HepG2 (cell line): ENCODE results near the gene ZNF217. TPM values are rescaled to one million over a fixed set of nuclear protein-coding genes. Genes with fewer than 3 reads are reported as not detected.
A peak's percentile ranks its signal among the peaks of the same experiment; 100 is the strongest.

Experiments used
- EEA1 ChIP-seq: sonication (generic); formaldehyde crosslinking; IDR thresholded peaks from 2 replicates; pipeline ENCODE4 v1.5.1; 2020; ENCODE audit warnings: mild to moderate bottlenecking, missing genetic modification reagents, borderline replicate concordance
- FOXC1 ChIP-seq: sonication (generic); formaldehyde crosslinking; IDR thresholded peaks from 2 replicates; pipeline ENCODE4 v1.8.0; 2022; ENCODE audit warnings: mild to moderate bottlenecking, missing genetic modification reagents, borderline replicate concordance
- HDAC6 ChIP-seq: fragments of 200-600 bp; sonication (generic); IDR thresholded peaks from 2 replicates; pipeline ENCODE4 v1.7.0; 2017; ENCODE audit warnings: mild to moderate bottlenecking, antibody characterized with exemption, low read length, low read depth
- IRX3 ChIP-seq: sonication (generic); formaldehyde crosslinking; IDR thresholded peaks from 2 replicates; pipeline ENCODE4 v1.8.1; 2023; ENCODE audit warnings: mild to moderate bottlenecking, low read depth, missing genetic modification reagents, borderline replicate concordance
- NKX3-1 ChIP-seq: sonication (generic); formaldehyde crosslinking; IDR thresholded peaks from 2 replicates; pipeline ENCODE4 v1.5.0; 2020; ENCODE audit warnings: missing genetic modification reagents
- PCBP2 ChIP-seq: fragments of 200-400 bp; formaldehyde crosslinking; optimal IDR thresholded peaks from 2 replicates; pipeline ENCODE3; 2018; ENCODE audit warnings: low read length, low read depth; ENCODE audit not compliant: poor library complexity, severe bottlenecking
- RFX1 ChIP-seq: fragments of 450-650 bp; IDR thresholded peaks from 2 replicates; pipeline ENCODE4 v1.6.1; 2017
- RXRB ChIP-seq: IDR thresholded peaks from 2 replicates; pipeline ENCODE4 v1.6.1; 2016; ENCODE audit warnings: borderline replicate concordance, missing genetic modification reagents, missing compliant biosample characterization
- SP4 ChIP-seq: sonication (generic); formaldehyde crosslinking; IDR thresholded peaks from 2 replicates; pipeline ENCODE4 v1.8.1; 2023; ENCODE audit warnings: mild to moderate bottlenecking, missing genetic modification reagents
- ZBED4 ChIP-seq: sonication (generic); formaldehyde crosslinking; IDR thresholded peaks from 2 replicates; pipeline ENCODE4 v1.4.0; 2020; ENCODE audit warnings: missing genetic modification reagents, borderline replicate concordance
- ZNF432 ChIP-seq: sonication (generic); formaldehyde crosslinking; IDR thresholded peaks from 2 replicates; pipeline ENCODE4 v1.5.0; 2020; ENCODE audit warnings: missing genetic modification reagents, mild to moderate bottlenecking, borderline replicate concordance
- ZNF530 ChIP-seq: sonication (generic); formaldehyde crosslinking; IDR thresholded peaks from 2 replicates; pipeline ENCODE4 v1.5.0; 2020; ENCODE audit warnings: low read depth, mild to moderate bottlenecking, missing genetic modification reagents
- ZNF564 ChIP-seq: sonication (generic); formaldehyde crosslinking; IDR thresholded peaks from 2 replicates; pipeline ENCODE4 v1.8.1; 2023; ENCODE audit warnings: mild to moderate bottlenecking, missing genetic modification reagents
- ZNF569 ChIP-seq: sonication (generic); formaldehyde crosslinking; IDR thresholded peaks from 2 replicates; pipeline ENCODE4 v1.5.0; 2020; ENCODE audit warnings: mild to moderate bottlenecking, missing genetic modification reagents, moderate library complexity, borderline replicate concordance
- ZNF580 ChIP-seq: IDR thresholded peaks from 2 replicates; pipeline ENCODE4 v1.6.1; 2016; ENCODE audit warnings: low read depth, borderline replicate concordance
- ZNF672 ChIP-seq: sonication (generic); formaldehyde crosslinking; IDR thresholded peaks from 2 replicates; pipeline ENCODE4 v1.8.1; 2022; ENCODE audit warnings: missing genetic modification reagents
- ZNF691 ChIP-seq: sonication (generic); formaldehyde crosslinking; IDR thresholded peaks from 2 replicates; pipeline ENCODE4 v1.4.0; 2020; ENCODE audit warnings: missing genetic modification reagents, low read depth, mild to moderate bottlenecking, borderline replicate concordance
- polyA plus RNA-seq, 8 experiments: library from polyadenylated mRNA; depleted of rRNA in 3 of 8; stranded (reverse) in 7 of 8; unstranded in 1 of 8; fragments of >200 nt; fragmentation: Illumina TruSeq in 4 of 8; extraction: Trizol in 4 of 8; gene quantifications; 2 replicates each; pipeline versions ENCODE4 v1.2.1 to v1.2.3, GENCODE V29; 2011 to 2016; ENCODE audit warnings: low read depth in 4 of 8, missing spikeins in 1 of 8, mixed read lengths in 1 of 8; ENCODE audit not compliant: insufficient read depth in 1 of 8
- total RNA-seq, 5 experiments: library from RNA; depleted of rRNA; stranded (reverse); fragments of >200 nt; fragmentation: Illumina TruSeq; extraction: Trizol; gene quantifications; 2 replicates each; pipeline ENCODE4 v1.2.3, GENCODE V29; 2016; ENCODE audit warnings: low read depth in 1 of 5
- TF ChIP-seq, protein P1 (sequence below): sonication (generic); IDR thresholded peaks from 2 replicates; pipeline ENCODE4 v1.6.1; 2016; ENCODE audit warnings: low read depth, borderline replicate concordance
- TF ChIP-seq, protein P2 (sequence below): sonication (generic); formaldehyde crosslinking; IDR thresholded peaks from 2 replicates; pipeline ENCODE4 v1.4.0; 2020; ENCODE audit warnings: mild to moderate bottlenecking, missing genetic modification reagents

The ZNF217 gene
- total and polyA plus RNA-seq, 2 of the 13 experiments (the other 11 are each of a cell fraction or from before 2014, with no cell fraction given) = 22.3 to 29.8 TPM

DNA sequence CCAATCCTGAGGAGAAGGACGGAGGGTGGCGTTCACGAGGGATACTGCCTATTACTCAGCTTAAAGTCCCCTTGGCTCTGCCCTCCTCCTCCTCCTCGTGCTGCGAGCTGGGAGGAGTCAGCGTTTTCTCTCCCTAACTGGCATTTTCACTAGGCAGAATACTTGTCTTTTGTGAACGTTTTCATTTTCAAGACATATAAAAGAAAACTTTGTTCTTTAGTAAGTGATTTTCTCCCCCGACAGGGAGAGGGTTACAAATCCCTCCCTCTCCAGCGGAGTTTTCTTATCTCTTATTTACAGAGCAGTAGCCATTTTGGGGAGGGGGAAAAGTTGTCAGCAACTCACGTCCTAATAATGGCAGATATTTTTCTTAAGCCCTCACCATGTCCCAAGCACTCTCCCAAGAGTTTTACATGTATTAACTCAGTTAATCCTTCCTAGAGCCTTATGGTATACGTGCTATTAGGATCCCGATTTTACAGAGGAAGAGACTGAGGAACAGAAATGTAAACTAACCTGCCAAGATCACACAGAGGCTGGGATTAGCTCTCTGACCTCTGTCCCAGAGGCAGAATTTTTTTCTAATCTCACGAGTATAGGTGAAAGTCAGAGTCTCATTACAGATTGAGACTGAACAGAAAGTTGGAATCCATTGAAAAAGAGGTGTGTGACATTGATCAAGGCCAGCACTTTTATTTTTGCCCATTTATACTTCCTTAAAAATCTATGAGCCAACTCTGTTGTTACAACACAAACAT lies 30.0 kb upstream of the ZNF217 start (continued):
- TF ChIP-seq ZBED4 (CRISPR knock-in tag) = peak; percentile 23; the same call in 1 of the 2 replicates
- no peak for TF ChIP-seq NKX3-1 (CRISPR knock-in tag)
- no peak for TF ChIP-seq ZNF569 (CRISPR knock-in tag)
- peak; percentile 58; the same call in 1 of the 2 replicates for TF ChIP-seq ZNF691 (CRISPR knock-in tag)
- peak; percentile 65 for TF ChIP-seq SP4
- no peak for TF ChIP-seq EEA1 (CRISPR knock-in tag)
- TF ChIP-seq PCBP2 = no peak
- TF ChIP-seq FOXC1 (CRISPR knock-in tag) = peak; percentile 78; the same call in 1 of the 2 replicates
- TF ChIP-seq IRX3 (CRISPR knock-in tag) = no peak
- TF ChIP-seq, protein P1, sequence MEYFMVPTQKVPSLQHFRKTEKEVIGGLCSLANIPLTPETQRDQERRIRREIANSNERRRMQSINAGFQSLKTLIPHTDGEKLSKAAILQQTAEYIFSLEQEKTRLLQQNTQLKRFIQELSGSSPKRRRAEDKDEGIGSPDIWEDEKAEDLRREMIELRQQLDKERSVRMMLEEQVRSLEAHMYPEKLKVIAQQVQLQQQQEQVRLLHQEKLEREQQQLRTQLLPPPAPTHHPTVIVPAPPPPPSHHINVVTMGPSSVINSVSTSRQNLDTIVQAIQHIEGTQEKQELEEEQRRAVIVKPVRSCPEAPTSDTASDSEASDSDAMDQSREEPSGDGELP = no peak
- TF ChIP-seq, protein P2, sequence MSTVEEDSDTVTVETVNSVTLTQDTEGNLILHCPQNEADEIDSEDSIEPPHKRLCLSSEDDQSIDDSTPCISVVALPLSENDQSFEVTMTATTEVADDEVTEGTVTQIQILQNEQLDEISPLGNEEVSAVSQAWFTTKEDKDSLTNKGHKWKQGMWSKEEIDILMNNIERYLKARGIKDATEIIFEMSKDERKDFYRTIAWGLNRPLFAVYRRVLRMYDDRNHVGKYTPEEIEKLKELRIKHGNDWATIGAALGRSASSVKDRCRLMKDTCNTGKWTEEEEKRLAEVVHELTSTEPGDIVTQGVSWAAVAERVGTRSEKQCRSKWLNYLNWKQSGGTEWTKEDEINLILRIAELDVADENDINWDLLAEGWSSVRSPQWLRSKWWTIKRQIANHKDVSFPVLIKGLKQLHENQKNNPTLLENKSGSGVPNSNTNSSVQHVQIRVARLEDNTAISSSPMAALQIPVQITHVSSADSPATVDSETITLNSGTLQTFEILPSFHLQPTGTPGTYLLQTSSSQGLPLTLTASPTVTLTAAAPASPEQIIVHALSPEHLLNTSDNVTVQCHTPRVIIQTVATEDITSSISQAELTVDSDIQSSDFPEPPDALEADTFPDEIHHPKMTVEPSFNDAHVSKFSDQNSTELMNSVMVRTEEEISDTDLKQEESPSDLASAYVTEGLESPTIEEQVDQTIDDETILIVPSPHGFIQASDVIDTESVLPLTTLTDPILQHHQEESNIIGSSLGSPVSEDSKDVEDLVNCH (CRISPR knock-in tag) = no peak
- TF ChIP-seq ZNF564 = no peak
- TF ChIP-seq HDAC6 = no peak
- TF ChIP-seq RFX1 = no peak
- TF ChIP-seq ZNF432 (CRISPR knock-in tag) = no peak
- TF ChIP-seq ZNF530 = no peak
- no peak for TF ChIP-seq ZNF672
- TF ChIP-seq RXRB (CRISPR knock-in tag) = peak; percentile 90
- TF ChIP-seq ZNF580 (CRISPR knock-in tag) = peak; percentile 84
